GM12872 (cell line): ENCODE results near the gene ZNF335.
A peak's percentile ranks its signal among the peaks of the same experiment; 100 is the strongest.

Experiments used
- CTCF ChIP-seq: IDR thresholded peaks from 3 replicates; pipeline ENCODE4 v1.5.1; 2011; ENCODE audit warnings: low read depth, mild to moderate bottlenecking, low read length, moderate library complexity; ENCODE audit not compliant: insufficient read depth

Gene ZNF335

GRCh38 chr20:45971425-45971674 is 653 bp downstream of the ZNF335 start:
- TF ChIP-seq CTCF, result no peak

DNA sequence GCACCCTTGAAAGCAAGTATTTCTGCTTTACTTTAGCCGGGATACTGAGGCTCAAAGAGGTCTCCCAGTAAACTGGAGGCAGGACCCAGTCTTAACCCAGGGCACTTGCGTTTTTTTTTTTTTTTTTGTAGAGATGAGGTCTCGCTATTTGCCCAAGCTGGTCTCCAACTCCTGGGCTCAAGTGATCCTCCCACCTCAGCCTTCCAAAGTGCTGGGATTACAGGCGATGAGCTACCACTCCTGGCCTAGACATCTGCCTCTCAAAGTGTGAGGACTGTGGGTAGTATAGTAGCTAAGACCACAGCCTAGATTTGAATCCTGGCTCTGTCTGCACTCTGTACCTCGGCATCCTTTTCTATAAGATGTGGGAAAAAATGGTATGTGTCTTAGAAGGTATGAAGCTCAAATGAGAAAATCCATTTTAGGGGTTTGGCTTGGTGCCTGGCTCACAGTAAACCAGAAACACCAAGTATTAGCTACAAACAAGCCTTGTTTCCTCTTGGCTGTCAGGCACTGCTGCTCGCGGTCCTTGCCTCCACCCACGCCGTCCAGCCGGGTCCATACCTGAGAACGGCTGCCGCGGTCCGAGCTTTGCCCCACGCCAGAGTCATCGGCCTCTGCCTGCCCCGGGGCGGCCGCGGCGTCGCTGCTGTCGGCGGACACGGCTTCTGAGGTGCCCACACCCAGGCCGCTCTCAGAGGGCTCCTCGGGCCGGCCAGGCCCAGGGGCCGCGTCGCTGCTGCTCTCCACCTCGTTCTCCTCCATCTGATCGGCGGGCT is 1.2 kb downstream of the ZNF335 start:
- no peak for TF ChIP-seq CTCF

DNA sequence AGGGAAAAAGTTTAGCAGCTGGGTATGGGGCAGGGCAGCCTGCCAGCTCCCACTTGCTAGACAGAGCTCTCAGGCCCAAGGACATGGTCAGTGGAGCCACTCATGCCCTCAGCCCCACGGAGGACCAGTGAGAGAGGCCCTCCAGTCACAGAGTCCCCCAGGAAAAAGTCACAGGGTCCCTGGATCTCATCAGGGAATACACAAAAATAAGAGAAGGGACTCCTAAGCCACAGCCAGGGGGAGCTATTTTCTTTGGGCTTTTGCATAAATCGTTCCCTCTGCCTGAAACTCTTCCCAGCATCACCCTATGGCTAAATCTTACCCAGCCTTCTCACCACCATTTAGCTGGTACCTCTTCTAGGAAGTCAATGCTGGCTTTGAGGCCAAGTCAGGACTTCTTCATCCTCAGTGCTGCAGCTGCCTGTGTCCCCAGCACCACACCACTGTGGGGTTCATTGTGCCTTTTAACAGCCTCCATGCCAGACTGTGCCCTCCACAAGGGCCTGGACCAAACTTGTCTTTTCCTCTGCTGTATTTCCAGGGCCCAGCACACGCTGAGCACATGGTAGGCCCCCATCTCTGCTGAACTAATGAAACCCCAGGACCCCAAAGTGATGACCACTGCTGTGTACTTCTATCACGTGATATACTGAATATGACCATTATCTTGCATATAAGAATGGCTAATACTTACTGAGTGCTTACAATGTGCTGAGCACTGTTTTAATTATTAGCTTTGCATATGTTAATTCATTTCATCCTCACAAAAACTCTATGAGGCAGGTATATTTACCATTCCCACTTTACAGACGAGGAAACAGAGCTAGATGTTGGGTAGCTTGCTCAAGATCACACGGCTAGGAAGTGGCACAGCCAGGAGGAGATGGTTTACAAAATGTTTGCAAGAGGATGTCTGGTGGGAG is 2.0 kb downstream of the ZNF335 start:
- TF ChIP-seq CTCF, result peak; percentile 77; the same call in 2 of the 3 replicates

DNA sequence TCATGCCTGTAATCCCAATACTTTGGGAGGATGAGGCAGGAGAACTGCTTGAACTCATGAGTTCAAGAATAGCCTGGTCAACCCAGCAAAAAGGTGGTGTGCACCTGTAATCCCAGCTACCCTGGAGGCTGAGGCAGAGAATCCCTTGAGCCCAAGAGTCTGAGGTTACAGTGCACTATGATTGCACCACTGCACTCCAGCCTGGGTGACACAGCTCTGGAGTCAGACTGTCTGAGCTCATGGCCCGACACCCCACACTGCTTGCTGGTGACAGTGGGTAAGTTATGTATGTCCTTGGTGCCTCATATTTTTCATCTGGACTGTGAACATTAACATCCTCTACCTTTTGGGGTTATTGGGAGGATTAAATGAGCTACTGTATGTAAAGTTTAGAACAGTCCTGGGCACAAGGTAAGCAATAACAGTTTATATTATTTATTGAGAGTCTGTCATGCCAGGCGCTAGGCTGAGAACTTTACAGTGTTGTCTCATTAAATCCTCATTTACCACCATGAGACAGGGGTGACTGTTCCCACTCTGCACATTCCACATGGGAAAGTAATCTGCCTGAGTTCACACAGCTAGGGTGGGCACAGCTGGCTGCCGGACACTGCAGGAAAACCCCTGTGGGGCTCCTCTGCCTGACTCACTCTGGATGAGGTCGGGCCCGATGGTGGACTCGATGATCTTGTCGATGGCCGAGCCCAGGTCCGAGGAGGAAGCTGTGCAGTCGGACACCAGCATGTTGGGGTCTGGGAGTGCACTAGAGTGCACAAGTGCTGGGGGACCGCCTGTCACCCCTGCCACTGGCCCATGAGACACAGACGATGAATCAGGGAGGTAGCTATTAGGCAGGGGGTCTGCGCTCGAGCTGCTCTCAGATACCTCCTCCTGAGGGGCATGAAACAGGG is 2.9 kb downstream of the ZNF335 start:
- no peak for TF ChIP-seq CTCF

DNA sequence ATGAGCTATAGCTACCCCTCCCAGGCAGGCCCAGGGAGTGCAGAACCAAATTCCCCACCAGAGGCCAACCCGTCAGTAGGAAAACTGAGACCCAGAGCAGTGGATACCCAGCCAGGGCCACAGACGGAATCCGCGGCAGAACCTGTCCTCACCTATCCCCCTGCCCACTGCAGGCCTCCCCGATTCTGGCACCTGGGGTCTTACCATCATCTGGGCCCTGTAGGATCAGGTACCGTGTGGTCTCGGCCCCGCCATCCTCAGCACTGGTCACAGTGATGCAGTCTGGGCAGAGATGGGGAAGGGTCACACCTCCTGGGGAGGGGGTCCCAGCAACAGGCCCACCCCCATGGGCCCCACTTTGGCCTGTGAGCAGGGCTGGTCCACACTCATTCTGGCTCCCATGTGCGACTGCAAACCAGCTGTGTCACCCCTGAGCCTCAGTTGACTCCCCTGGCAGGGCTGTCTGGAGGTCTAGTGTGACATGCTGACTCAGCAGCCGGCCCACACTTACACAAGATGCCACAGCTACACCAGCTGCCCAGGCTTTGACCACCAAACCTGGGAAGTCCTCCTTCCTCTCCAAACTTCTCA is 3.8 kb downstream of the ZNF335 start:
- TF ChIP-seq CTCF, result no peak

GRCh38 chr20:45967551-45968080 is 4.4 kb downstream of the ZNF335 start:
- TF ChIP-seq CTCF, result no peak
